GM23248 (cell line): ENCODE results near the gene TCEAL3.

Experiments used
- EZH2 ChIP-seq: fragments of 200-600 bp; sonication (generic); IDR thresholded peaks from 2 replicates; pipeline ENCODE4 v1.6.1; 2018; ENCODE audit warnings: antibody characterized with exemption, mild to moderate bottlenecking; ENCODE audit not compliant: insufficient read depth, poor library complexity, severe bottlenecking
- EZH2phosphoT487 ChIP-seq: fragments of 200-600 bp; sonication (generic); IDR thresholded peaks from 2 replicates; pipeline ENCODE4 v1.6.1; 2018; ENCODE audit warnings: antibody characterized with exemption, moderate library complexity, mild to moderate bottlenecking, low read depth; ENCODE audit not compliant: insufficient read depth

DNA sequence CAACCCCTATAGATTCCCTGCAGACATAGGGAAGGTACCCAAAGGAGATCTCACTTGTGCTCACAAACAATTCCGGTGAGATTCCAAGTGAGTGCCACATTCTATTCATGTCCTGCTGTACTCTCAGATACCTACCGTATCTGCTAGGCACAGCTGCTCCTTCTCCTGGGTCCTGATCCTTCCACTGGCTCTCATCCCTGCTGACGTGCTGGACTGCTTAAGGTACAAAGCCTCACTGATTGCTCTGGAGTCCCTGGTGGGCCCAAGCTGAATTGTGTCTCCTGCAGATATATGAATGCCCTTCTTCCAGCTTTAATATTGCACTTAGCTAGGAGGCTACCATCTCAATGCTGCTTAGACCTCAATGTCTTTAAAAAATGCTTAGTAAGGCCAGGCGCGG lies 23.4 kb downstream of the TCEAL3 start:
- TF ChIP-seq EZH2phosphoT487: no peak
- TF ChIP-seq EZH2: no peak
